ENCODE data around the gene PTPRG. TPM values are rescaled to one million over a fixed set of nuclear protein-coding genes. Genes with fewer than 3 reads are reported as not detected.

PTPRG gene
- total RNA-seq, 1 experiment from 2014 or later: 0.74 TPM

- no peaks in the 10 kb centered on the region for H3K9me3 ChIP-seq (ENCODE audit: control insufficient read depth, insufficient read depth, low read depth, low read length)
- ChIA-PET CTCF (no interaction called here), POLR2A (no interaction called here)
- H3K27ac ChIP-seq (ENCODE audit: low read length): no peak overlapping the region
- BruUV-seq (replicated peaks): no TSS peak
- TF ChIP-seq, protein P1, sequence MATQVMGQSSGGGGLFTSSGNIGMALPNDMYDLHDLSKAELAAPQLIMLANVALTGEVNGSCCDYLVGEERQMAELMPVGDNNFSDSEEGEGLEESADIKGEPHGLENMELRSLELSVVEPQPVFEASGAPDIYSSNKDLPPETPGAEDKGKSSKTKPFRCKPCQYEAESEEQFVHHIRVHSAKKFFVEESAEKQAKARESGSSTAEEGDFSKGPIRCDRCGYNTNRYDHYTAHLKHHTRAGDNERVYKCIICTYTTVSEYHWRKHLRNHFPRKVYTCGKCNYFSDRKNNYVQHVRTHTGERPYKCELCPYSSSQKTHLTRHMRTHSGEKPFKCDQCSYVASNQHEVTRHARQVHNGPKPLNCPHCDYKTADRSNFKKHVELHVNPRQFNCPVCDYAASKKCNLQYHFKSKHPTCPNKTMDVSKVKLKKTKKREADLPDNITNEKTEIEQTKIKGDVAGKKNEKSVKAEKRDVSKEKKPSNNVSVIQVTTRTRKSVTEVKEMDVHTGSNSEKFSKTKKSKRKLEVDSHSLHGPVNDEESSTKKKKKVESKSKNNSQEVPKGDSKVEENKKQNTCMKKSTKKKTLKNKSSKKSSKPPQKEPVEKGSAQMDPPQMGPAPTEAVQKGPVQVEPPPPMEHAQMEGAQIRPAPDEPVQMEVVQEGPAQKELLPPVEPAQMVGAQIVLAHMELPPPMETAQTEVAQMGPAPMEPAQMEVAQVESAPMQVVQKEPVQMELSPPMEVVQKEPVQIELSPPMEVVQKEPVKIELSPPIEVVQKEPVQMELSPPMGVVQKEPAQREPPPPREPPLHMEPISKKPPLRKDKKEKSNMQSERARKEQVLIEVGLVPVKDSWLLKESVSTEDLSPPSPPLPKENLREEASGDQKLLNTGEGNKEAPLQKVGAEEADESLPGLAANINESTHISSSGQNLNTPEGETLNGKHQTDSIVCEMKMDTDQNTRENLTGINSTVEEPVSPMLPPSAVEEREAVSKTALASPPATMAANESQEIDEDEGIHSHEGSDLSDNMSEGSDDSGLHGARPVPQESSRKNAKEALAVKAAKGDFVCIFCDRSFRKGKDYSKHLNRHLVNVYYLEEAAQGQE (IDR thresholded peaks at IDR 0.05; ENCODE audit: insufficient read depth in 1 of 2, low read depth in 2 of 2, low read length in 1 of 2): no peak
- TF ChIP-seq POLR2AphosphoS5 (IDR thresholded peaks at IDR 0.05; ENCODE audit: low read depth, low read length) (no peak), TCF7L2 (IDR thresholded peaks at IDR 0.05; ENCODE audit: low read depth, low read length) (no peak), SIN3A (IDR thresholded peaks at IDR 0.05; ENCODE audit: borderline replicate concordance, insufficient read depth, low read depth, low read length) (no peak)
- TF ChIP-seq, protein P2, sequence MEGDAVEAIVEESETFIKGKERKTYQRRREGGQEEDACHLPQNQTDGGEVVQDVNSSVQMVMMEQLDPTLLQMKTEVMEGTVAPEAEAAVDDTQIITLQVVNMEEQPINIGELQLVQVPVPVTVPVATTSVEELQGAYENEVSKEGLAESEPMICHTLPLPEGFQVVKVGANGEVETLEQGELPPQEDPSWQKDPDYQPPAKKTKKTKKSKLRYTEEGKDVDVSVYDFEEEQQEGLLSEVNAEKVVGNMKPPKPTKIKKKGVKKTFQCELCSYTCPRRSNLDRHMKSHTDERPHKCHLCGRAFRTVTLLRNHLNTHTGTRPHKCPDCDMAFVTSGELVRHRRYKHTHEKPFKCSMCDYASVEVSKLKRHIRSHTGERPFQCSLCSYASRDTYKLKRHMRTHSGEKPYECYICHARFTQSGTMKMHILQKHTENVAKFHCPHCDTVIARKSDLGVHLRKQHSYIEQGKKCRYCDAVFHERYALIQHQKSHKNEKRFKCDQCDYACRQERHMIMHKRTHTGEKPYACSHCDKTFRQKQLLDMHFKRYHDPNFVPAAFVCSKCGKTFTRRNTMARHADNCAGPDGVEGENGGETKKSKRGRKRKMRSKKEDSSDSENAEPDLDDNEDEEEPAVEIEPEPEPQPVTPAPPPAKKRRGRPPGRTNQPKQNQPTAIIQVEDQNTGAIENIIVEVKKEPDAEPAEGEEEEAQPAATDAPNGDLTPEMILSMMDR (IDR thresholded peaks at IDR 0.05): no peak
- in situ Hi-C loops (cut with HindIII; ENCODE audit: low pct_unique_long_range_greater_than_20kb, low sequenced_read_pairs): no loop called here
- DNase-seq (ENCODE audit: low read depth, low spot score) (no peak), ATAC-seq (no peak)
- no peaks in the 10 kb centered on the region for H3K27me3 ChIP-seq (ENCODE audit: control insufficient read depth, insufficient read depth, low read length)
- H3K4me3 ChIP-seq (ENCODE audit: low read depth in 2 of 2, low read length in 2 of 2): no peak overlapping the region
- intact Hi-C loops (cut with micrococcal nuclease; ENCODE audit: unreplicated experiment): no loop called here
- no peaks in the 10 kb centered on the region for H3K36me3 ChIP-seq (ENCODE audit: control insufficient read depth, insufficient read depth, low read length)
- H3K4me1 ChIP-seq (ENCODE audit: control insufficient read depth, insufficient read depth, low read length): no peaks in the 10 kb centered on the region
These were observed 553.4 kb downstream of the PTPRG start for GRCh38 chr3:62114763-62115162.

- no peak overlapping the region for H3K4me3 ChIP-seq (ENCODE audit: low read depth in 2 of 2, low read length in 2 of 2)
- H3K27ac ChIP-seq (ENCODE audit: low read length): no peak overlapping the region
- no peaks in the 10 kb centered on the region for H3K36me3 ChIP-seq (ENCODE audit: control insufficient read depth, insufficient read depth, low read length)
- TF ChIP-seq POLR2AphosphoS5 (IDR thresholded peaks at IDR 0.05; ENCODE audit: low read depth, low read length): no peak
- TF ChIP-seq, protein P2 (IDR thresholded peaks at IDR 0.05): no peak
- TF ChIP-seq, protein P1 (IDR thresholded peaks at IDR 0.05; ENCODE audit: insufficient read depth in 1 of 2, low read depth in 2 of 2, low read length in 1 of 2): no peak
- TF ChIP-seq SIN3A (IDR thresholded peaks at IDR 0.05; ENCODE audit: borderline replicate concordance, insufficient read depth, low read depth, low read length): no peak
- no peak for TF ChIP-seq TCF7L2 (IDR thresholded peaks at IDR 0.05; ENCODE audit: low read depth, low read length)
- in situ Hi-C loops (cut with HindIII; ENCODE audit: low pct_unique_long_range_greater_than_20kb, low sequenced_read_pairs) (no loop called here), intact Hi-C loops (cut with micrococcal nuclease; ENCODE audit: unreplicated experiment) (no loop called here)
- no peak for DNase-seq (ENCODE audit: low read depth, low spot score)
- no peaks in the 10 kb centered on the region for H3K9me3 ChIP-seq (ENCODE audit: control insufficient read depth, insufficient read depth, low read depth, low read length)
- no TSS peak for BruUV-seq (replicated peaks)
- POLR2A ChIA-PET: no interaction called here
- ATAC-seq: no peak
- H3K4me1 ChIP-seq (ENCODE audit: control insufficient read depth, insufficient read depth, low read length): no peaks in the 10 kb centered on the region
- H3K27me3 ChIP-seq (ENCODE audit: control insufficient read depth, insufficient read depth, low read length): no peaks in the 10 kb centered on the region
- CTCF ChIA-PET: no interaction called here
These were observed 556.7 kb downstream of the PTPRG start for GRCh38 chr3:62117903-62118548.

Data from Panc1 (cell line).